ENCODE data around the gene SUPT20HL1.
"Not testable (repeated sequence)": the region's sequence is repeated elsewhere in the genome, so short reads cannot be mapped to it uniquely, and the experiment has no call there.

The SUPT20HL1 gene

GRCh38 chrX:24364326-24364725 lies 3.9 kb downstream of the SUPT20HL1 start:
- DNase-seq, result no peak

DNA sequence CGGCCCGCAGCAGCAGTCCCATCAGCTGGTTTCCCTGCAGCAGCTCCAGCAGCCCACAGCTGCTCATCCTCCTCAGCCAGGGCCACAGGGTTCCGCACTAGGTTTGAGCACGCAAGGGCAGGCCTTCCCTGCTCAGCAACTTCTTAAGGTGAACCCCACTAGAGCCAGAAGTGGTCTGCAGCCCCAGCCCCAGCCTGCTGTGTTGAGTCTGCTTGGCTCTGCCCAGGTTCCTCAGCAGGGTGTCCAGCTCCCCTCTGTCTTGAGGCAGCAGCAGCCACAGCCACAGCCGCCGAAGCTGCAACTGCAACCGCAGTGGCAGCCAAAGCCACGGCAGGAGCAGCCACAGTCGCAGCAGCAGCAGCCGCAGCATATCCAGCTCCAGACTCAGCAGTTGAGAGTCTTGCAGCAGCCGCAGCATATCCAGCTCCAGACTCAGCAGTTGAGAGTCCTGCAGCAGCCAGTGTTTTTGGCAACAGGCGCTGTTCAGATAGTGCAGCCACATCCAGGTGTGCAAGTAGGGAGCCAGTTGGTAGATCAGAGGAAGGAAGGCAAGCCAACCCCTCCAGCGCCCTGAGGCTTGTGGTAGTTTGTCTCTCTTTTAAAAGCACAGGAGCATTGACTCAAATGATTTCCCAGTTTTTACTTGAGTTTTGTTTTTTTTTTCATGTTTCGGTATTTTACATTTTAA lies 4.6 kb downstream of the SUPT20HL1 start:
- DNase-seq, result no peak

DNA sequence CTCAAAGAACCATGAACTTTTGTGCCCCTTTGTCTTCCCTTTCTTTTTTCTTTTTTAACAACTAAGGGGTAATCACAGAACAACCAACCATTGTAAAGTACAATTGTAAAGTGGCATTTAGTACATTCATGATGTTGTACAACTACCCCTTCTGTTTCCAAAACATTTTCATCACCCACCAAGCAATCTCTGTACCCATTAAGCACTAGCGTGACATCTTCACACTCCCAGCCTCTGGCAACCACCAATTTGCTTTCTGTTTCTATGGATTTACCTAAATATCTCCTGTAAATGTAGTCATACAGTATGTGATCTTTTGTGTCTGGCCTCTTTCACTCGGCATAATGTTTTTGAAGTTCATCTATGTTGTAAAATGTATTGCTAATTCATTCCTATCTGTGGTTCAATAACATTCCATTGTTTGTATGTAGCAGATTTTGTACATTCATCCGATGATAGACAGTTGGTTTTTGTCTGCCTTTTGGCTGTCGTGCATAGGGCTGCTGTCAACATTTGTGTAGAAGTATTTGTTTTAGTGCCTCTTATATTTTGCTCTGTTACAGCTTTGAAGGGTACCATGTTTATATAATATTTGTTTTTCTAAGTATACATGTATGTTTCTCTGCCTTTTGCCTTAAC lies 6.4 kb downstream of the SUPT20HL1 start:
- DNase-seq, result not testable (repeated sequence)

DNA sequence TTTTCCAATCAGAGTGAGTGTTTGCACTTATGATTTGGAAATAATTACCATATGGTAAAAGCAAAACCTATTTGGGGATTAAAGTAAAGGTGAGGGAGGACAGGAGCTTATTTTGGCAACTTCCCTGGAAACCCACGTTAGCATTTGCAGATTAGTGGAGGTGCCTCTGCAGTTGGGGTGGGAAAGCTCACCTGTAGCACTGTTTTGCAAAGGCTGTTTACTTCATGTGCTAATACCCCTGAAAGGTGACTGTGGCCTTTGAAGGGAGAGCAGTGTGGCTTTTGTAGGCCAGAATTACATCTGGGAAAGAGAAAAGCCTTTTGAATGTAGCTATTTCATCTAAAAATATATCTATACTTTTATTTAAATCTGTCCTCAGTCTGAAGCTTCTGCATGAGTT lies 9.4 kb downstream of the SUPT20HL1 start:
- DNase-seq, result no peak

GRCh38 chrX:24371391-24371972 lies 11.0 kb downstream of the SUPT20HL1 start:
- DNase-seq, result peak; percentile 56 to 63

DNA sequence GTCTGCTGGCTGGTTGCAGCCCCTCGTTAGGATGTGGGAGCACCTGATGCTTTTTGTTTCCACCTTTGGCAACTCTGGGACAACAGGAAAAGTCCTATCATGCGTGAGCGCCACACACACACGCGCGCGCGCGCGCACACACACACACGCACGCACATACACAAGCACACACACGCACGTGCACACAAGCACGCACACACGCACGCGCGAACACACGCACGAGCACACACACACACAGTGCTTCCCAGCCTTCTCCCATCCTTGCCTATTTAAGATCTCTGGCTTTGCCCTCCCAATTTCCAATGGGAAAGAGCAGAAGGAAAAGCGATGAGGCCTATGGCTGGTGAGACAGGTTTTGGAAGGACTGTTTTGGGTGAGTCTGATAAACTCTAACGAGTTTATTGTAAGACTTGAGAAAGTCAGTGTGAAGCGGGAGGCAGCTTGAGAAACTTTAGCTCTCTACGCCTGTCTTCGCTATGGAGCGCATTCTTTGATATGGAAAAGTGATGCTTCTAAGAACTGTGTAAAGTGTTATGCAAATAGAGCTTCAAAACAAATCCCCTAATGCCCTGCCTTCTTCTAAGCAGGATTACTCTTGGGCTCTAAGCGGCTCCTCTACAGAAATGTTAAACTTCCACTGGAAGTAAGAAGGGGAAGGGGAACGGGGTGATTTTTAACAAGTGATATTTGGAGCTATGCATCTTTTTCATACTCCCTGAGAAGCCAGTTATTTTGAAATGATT lies 11.8 kb downstream of the SUPT20HL1 start:
- DNase-seq, result no peak

DNA sequence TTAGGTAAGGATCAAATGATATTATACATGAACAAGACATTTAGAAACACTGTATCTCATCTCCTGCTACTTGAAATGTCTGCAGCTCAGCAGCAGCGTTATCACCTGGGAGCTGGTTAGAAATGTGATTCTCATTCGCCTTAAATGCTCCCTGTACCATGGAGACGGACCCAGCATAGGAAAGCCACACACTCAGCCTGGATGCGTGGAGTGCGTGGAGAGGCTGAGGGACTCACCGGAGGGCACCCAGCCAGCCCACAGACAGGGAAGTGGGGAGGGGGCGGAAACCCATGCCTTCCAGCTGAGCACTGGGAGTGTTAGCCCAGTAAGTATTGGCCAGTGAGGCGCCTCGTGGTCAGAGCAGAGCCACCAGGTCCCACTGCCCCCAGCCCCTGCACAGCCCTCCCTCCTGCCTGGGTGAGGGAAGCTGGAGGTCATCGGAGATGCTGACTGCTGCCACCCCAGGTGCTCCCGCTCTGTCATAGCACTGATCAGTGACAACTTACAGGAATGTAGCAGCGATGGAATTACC lies 15.2 kb downstream of the SUPT20HL1 start:
- no peak for DNase-seq

- no peak for DNase-seq
Observed at GRCh38 chrX:24376403-24376802, 16.0 kb downstream of the SUPT20HL1 start.

DNA sequence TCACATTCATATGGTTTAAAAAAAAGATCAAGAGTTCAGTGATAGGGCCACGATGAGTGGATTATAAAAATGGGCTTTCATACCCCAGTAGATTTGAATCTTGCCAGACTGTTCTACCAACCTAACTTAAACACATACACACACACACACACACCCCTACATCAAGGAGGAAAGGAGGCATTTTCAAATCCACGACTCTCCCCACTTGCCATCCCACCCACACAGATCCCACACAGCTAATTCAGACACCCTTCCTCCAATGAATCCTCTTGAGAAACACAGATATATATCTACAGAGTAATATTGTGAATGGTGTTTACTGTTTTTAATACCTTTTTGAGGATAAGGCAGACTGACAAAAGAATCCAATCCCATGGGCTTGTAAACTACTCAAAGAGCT lies 16.8 kb downstream of the SUPT20HL1 start:
- no peak for DNase-seq

- DNase-seq, result no peak
Observed at GRCh38 chrX:24377911-24378468, 17.6 kb downstream of the SUPT20HL1 start.

GRCh38 chrX:24378706-24379105 lies 18.3 kb downstream of the SUPT20HL1 start:
- DNase-seq, result no peak

DNA sequence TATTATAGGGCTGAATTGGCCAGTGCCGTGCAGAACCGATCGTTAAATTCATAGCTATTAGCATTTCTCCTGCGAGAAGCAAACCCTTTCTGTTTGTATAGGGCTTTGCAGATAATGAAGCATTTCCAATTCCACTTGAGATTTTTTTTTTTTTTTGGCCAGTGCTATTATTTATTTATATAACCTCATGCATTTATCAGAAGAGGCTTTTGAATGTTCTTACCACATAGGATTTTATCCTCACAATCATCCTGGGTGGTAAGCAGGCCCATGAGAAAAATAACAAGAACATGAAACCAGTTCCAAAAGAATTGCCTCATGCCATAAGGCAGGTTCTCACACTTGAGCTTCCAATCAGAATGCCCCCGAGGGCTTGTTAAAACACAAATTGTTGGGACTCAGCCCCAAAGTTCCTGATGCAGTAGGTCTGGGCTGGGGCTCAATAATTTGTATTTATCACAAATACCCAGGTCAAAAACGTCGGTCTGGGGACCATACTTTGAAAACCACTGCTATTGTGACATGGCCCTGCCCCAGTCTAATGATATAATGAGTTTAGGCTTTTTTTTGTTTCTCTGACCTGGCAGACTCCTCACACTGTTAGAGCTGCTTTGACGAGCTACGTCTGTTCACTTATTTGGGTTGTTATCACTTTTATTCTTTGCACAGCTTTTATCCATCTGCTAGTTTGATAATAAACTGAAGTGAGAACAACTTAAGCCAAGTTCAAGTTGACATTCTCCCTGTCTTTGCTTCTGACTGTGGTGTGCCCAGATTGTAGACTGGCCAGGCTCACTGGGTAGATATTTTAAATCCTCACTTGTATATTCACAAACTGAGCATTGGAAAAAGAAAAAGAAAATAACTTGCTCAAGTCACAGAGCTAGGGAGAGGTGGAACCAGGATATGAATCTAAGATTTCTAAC lies 20.1 kb downstream of the SUPT20HL1 start:
- DNase-seq, result no peak

- not testable (repeated sequence) for DNase-seq
Observed at GRCh38 chrX:24382315-24382714, 21.9 kb downstream of the SUPT20HL1 start.

DNA sequence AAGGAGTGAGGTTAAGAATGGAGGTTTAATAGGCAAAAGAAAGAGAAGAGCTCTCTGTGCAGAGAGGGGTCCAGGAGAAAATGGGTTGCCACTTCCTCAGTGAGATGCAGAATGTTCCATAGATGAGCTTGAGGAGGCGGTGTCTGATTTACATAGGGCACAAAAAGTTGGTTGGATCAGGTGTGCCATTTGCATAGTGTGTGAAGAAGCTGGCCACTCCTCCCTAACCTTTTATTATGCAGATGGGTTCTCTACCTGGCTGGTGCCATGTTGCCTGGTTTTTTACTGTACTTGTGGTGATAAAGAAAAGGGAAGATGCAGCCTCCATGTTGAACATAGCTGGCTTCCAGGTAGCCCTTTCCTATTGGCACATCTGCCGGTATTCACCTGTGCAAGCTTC lies 27.3 kb downstream of the SUPT20HL1 start:
- DNase-seq, result no peak

- DNase-seq, result no peak
Observed at GRCh38 chrX:24391389-24391788, 30.9 kb downstream of the SUPT20HL1 start.

DNA sequence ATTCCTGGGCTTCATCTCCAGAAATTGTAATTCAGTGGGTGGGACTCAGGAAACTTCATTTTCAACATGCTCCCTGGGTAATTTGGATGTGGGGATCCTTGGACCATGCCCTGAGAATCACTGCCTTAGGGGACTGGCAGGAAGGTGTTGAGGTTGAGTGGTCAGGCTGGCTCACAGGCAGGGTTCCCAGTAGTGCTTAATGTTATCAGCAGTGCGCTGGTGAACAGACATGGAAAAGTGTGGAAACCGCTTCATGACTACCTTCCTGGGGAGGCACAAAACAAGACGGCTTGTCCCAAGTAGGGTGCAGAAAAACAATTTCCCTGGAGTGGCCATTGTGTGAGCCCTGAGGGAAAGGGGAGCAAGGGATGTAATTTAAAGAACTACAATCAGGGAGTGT lies 31.4 kb downstream of the SUPT20HL1 start:
- no peak for DNase-seq

GRCh38 chrX:24392709-24393108 lies 32.3 kb downstream of the SUPT20HL1 start:
- DNase-seq, result no peak

DNA sequence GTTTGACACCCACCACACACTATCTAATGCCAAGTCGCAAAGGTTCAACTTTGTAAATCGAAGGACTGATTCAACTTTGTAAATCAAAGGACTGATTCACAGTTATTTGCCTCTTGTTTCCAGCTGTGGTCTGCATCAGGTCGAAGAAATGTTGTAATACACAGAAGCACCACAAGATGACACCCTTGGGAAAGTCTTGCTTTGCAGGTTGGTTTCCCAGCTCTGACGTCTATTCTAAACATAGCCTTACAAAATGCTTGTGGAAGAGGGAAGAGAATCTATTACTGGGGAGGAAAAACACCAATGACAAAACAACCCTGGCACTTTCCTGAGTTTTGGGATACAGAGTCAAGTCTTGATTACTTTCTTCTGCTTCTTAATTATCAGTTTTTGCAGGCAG lies 35.3 kb downstream of the SUPT20HL1 start:
- DNase-seq, result peak; percentile 45 to 75

DNA sequence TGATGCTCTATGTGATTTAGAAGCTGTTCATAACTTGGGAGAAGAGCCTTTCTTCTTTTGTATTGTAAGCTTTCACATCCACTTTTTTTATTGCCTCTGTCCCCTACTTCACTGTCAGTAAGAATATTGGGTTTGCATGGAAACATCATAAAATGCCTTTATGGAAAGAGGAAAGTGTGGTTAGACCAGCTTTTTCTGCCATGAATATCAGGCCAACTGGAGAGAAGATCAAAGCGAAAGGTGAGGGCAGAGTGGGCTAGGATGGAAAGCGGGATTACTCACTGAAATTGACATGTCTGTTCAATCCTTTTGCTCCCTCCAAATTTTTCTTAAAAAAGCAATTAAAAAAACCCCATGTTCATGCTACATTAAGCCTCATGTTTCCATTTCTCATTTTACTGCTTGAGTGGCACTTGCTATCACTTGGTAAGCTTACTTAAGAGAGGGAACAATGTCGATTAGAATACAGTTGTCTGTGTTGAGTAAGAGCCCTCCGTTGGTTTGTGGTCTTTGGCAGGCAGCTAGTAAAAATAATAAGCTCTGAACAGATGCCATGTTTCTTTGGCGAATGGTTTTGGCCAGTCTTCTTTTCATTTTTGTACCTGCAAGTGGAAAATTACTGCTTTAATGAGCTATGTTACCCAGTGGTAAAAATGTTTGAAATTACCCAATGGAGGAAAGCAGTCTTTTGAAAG lies 35.9 kb downstream of the SUPT20HL1 start:
- DNase-seq, result no peak

GRCh38 chrX:24396931-24397279 lies 36.5 kb downstream of the SUPT20HL1 start:
- DNase-seq, result no peak

DNA sequence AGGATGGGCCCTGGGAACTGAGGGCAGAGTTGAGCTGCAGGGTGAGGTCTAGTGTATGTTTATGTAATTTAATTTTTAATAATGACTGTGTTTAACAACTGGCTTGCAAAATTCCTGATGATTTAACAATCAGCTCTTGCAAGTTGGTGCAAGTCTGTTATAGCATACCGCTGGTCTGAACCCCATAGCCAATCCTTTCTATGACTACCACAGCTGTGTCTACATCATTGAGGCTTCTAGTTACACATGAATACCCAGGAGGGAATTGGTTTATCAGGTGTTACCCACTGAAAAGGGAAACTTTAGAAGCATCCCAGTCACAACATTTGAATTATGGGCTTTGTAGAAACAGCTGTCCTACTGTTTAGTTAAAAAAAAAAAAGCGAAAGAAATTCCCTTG lies 38.3 kb downstream of the SUPT20HL1 start:
- no peak for DNase-seq

Measured in CD4-positive, alpha-beta T cell treated with Interleukin-4 for 1 hour (primary cell).